ENCODE results near the gene MTHFSD.

The MTHFSD gene

DNA sequence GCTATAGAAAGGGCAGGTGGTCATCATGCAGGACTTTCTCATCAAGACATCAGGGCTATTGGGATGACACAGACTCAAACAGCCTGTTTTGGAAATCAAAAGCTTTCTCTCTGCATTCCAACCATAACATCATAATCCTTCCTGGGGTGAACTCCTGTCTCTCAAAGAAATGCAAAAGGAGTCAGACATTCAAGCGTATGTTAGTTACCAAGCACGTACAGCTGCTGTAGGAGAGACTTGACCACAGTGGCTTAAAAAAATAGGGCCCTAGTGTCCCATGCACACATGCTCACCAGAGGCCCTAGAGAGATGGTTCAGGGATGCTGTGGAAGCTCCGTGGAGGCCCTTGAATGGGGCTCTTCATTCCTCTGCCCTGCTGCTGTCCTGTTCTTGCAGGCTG lies 69.3 kb downstream of the MTHFSD start:
- Histone ChIP-seq H4K12ac (ENCODE audit: low read depth, low read length) (no peak overlapping the region), H3K4me2 (ENCODE audit: low read length) (no peak overlapping the region), H3K9ac (ENCODE audit: low read length) (no peak overlapping the region), H4K91ac (ENCODE audit: low read depth, low read length) (no peak overlapping the region), H3K4me1 (ENCODE audit: control insufficient read depth in 1 of 2, insufficient read depth in 2 of 2, low read length in 2 of 2) (no peaks in the 10 kb centered on the region), H3K4me3 (ENCODE audit: low read depth, low read length) (no peak overlapping the region), H2AK5ac (ENCODE audit: low read length) (no peak overlapping the region), H4K8ac (ENCODE audit: low read depth, low read length) (no peak overlapping the region), H3K36me3 (ENCODE audit: control insufficient read depth in 1 of 2, insufficient read depth in 2 of 2, low read length in 2 of 2) (no peaks in the 10 kb centered on the region), H2BK12ac (ENCODE audit: low read length) (no peak overlapping the region), H3K27me3 (ENCODE audit: insufficient read depth, low read length) (peaks cover 11% of the 10 kb centered on the region), H3K79me1 (ENCODE audit: low read length) (no peaks in the 10 kb centered on the region), H3K4ac (ENCODE audit: low read depth, low read length) (no peak overlapping the region), H3K14ac (ENCODE audit: low read length) (no peak overlapping the region), H2BK5ac (ENCODE audit: low read depth, low read length, poor library complexity) (no peak overlapping the region), H2BK120ac (ENCODE audit: insufficient read depth, low read length, poor library complexity) (no peak overlapping the region), H3K79me2 (ENCODE audit: control insufficient read depth, insufficient read depth, low read length, poor library complexity) (no peaks in the 10 kb centered on the region), H3K23ac (ENCODE audit: low read length) (no peak overlapping the region), H2AFZ (ENCODE audit: insufficient read depth, low read length, poor library complexity) (no peak overlapping the region), H3K27ac (ENCODE audit: low read depth, low read length) (no peak overlapping the region), H3K9me3 (ENCODE audit: insufficient read depth, low read depth, low read length) (peaks cover 10% of the 10 kb centered on the region), H3K18ac (ENCODE audit: low read length) (no peak overlapping the region)
- DNase-seq: no peak
- no CpG with 5 or more reads among the region's 3 CpGs for WGBS (ENCODE audit: extremely low coverage, insufficient coverage, insufficient read length)

DNA sequence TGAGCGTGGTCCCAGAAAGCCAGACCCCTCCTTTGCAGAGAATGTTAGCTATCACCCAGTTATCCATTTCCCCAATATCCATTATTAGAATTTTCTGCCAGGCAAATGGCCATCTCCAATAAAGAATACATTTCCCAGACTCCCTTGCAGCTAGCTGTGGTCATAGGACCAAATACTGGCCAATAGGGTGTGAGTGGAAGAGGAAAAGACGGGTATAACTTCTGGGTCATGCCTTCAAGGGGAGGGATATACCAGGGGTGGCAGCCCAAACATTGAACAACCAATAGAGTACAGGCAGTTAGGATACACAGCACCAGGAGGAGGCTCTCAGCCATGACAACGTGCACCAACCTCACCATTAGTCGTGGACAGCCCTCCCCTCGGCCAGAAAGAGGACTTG lies 70.8 kb downstream of the MTHFSD start:
- Histone ChIP-seq H3K27ac (ENCODE audit: low read depth, low read length) (no peak overlapping the region), H3K4me2 (ENCODE audit: low read length) (no peak overlapping the region), H3K4ac (ENCODE audit: low read depth, low read length) (no peak overlapping the region), H3K9me3 (ENCODE audit: insufficient read depth, low read depth, low read length) (peaks cover 9% of the 10 kb centered on the region), H3K79me1 (ENCODE audit: low read length) (no peaks in the 10 kb centered on the region), H2BK120ac (ENCODE audit: insufficient read depth, low read length, poor library complexity) (no peak overlapping the region), H3K18ac (ENCODE audit: low read length) (no peak overlapping the region), H2AK5ac (ENCODE audit: low read length) (no peak overlapping the region), H3K9ac (ENCODE audit: low read length) (no peak overlapping the region), H3K4me3 (ENCODE audit: low read depth, low read length) (no peak overlapping the region), H3K14ac (ENCODE audit: low read length) (no peak overlapping the region), H4K12ac (ENCODE audit: low read depth, low read length) (no peak overlapping the region), H3K23ac (ENCODE audit: low read length) (no peak overlapping the region), H4K91ac (ENCODE audit: low read depth, low read length) (no peak overlapping the region), H2BK5ac (ENCODE audit: low read depth, low read length, poor library complexity) (no peak overlapping the region), H3K36me3 (ENCODE audit: control insufficient read depth in 1 of 2, insufficient read depth in 2 of 2, low read length in 2 of 2) (no peaks in the 10 kb centered on the region), H3K27me3 (ENCODE audit: insufficient read depth, low read length) (peaks cover 8% of the 10 kb centered on the region), H3K79me2 (ENCODE audit: control insufficient read depth, insufficient read depth, low read length, poor library complexity) (no peaks in the 10 kb centered on the region), H2AFZ (ENCODE audit: insufficient read depth, low read length, poor library complexity) (no peak overlapping the region), H4K8ac (ENCODE audit: low read depth, low read length) (no peak overlapping the region), H2BK12ac (ENCODE audit: low read length) (no peak overlapping the region), H3K4me1 (ENCODE audit: control insufficient read depth in 1 of 2, insufficient read depth in 2 of 2, low read length in 2 of 2) (no peaks in the 10 kb centered on the region)
- no peak for DNase-seq
- WGBS (ENCODE audit: extremely low coverage, insufficient coverage, insufficient read length): no CpG with 5 or more reads among the region's 5 CpGs

DNA sequence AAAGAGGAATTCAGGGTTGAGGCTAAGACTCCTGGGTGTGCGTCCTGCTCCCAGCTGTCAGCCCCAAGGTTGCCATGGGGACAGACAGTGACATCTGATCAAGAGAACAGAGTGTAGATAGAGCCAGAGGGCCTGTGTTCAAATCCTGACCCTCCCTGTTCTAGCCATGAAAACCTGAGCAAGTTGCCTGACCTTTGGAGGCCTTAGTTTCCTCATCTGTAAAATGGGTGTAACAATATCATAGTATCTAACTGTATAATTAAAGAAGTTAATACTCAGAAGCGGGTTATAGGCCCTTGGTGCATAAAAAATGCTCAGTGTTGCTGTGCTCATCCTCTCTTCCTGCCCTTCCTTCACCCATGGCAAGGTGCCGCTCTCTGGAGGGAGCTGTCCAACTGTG lies 73.4 kb downstream of the MTHFSD start:
- Histone ChIP-seq H2BK5ac (ENCODE audit: low read depth, low read length, poor library complexity) (no peak overlapping the region), H3K27ac (ENCODE audit: low read depth, low read length) (no peak overlapping the region), H2AK5ac (ENCODE audit: low read length) (no peak overlapping the region), H3K79me1 (ENCODE audit: low read length) (no peaks in the 10 kb centered on the region), H2AFZ (ENCODE audit: insufficient read depth, low read length, poor library complexity) (no peak overlapping the region), H3K4me3 (ENCODE audit: low read depth, low read length) (no peak overlapping the region), H3K36me3 (ENCODE audit: control insufficient read depth in 1 of 2, insufficient read depth in 2 of 2, low read length in 2 of 2) (no peaks in the 10 kb centered on the region), H2BK12ac (ENCODE audit: low read length) (no peak overlapping the region), H3K23ac (ENCODE audit: low read length) (no peak overlapping the region), H3K9me3 (ENCODE audit: insufficient read depth, low read depth, low read length) (peaks cover 10% of the 10 kb centered on the region), H3K9ac (ENCODE audit: low read length) (no peak overlapping the region), H3K4me1 (ENCODE audit: control insufficient read depth in 1 of 2, insufficient read depth in 2 of 2, low read length in 2 of 2) (no peaks in the 10 kb centered on the region), H4K91ac (ENCODE audit: low read depth, low read length) (no peak overlapping the region), H3K79me2 (ENCODE audit: control insufficient read depth, insufficient read depth, low read length, poor library complexity) (no peaks in the 10 kb centered on the region), H3K4me2 (ENCODE audit: low read length) (no peak overlapping the region), H3K18ac (ENCODE audit: low read length) (no peak overlapping the region), H4K12ac (ENCODE audit: low read depth, low read length) (no peak overlapping the region), H4K8ac (ENCODE audit: low read depth, low read length) (no peak overlapping the region), H3K4ac (ENCODE audit: low read depth, low read length) (no peak overlapping the region), H3K27me3 (ENCODE audit: insufficient read depth, low read length) (no peaks in the 10 kb centered on the region), H2BK120ac (ENCODE audit: insufficient read depth, low read length, poor library complexity) (no peak overlapping the region), H3K14ac (ENCODE audit: low read length) (no peak overlapping the region)
- WGBS (ENCODE audit: extremely low coverage, insufficient coverage, insufficient read length): no CpG with 5 or more reads among the region's 3 CpGs
- no peak for DNase-seq

DNA sequence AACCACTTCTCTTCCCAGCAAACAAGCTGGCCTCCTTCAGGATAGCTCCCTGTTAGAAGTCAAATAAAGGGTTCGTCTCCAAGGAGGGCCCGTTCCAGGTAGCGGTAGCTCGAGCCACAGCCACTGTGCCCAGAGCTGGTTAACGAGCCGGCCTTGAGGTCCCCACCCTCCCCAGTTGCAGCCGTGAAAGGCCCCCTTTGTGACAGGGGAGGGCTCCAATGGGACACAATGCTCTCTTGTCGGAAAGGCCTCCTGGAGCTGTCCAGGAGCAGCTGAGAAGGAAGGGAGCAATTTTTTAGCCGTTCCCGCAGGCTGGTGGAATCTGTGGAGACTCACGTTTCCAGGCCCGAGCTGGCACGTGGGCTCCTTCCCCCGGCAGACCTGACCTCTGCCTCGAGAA lies 74.6 kb downstream of the MTHFSD start:
- Histone ChIP-seq H3K4me3 (ENCODE audit: low read depth, low read length) (no peak overlapping the region), H2BK5ac (ENCODE audit: low read depth, low read length, poor library complexity) (no peak overlapping the region), H3K27ac (ENCODE audit: low read depth, low read length) (no peak overlapping the region), H3K79me1 (ENCODE audit: low read length) (no peaks in the 10 kb centered on the region), H2BK120ac (ENCODE audit: insufficient read depth, low read length, poor library complexity) (no peak overlapping the region), H3K36me3 (ENCODE audit: control insufficient read depth in 1 of 2, insufficient read depth in 2 of 2, low read length in 2 of 2) (no peaks in the 10 kb centered on the region), H3K4me1 (ENCODE audit: control insufficient read depth in 1 of 2, insufficient read depth in 2 of 2, low read length in 2 of 2) (no peaks in the 10 kb centered on the region), H2AK5ac (ENCODE audit: low read length) (no peak overlapping the region), H4K12ac (ENCODE audit: low read depth, low read length) (no peak overlapping the region), H3K79me2 (ENCODE audit: control insufficient read depth, insufficient read depth, low read length, poor library complexity) (no peaks in the 10 kb centered on the region), H3K14ac (ENCODE audit: low read length) (no peak overlapping the region), H4K8ac (ENCODE audit: low read depth, low read length) (no peak overlapping the region), H2BK12ac (ENCODE audit: low read length) (no peak overlapping the region), H2AFZ (ENCODE audit: insufficient read depth, low read length, poor library complexity) (no peak overlapping the region), H4K91ac (ENCODE audit: low read depth, low read length) (no peak overlapping the region), H3K9ac (ENCODE audit: low read length) (no peak overlapping the region), H3K23ac (ENCODE audit: low read length) (no peak overlapping the region), H3K9me3 (ENCODE audit: insufficient read depth, low read depth, low read length) (peaks cover 10% of the 10 kb centered on the region), H3K27me3 (ENCODE audit: insufficient read depth, low read length) (no peaks in the 10 kb centered on the region), H3K4ac (ENCODE audit: low read depth, low read length) (no peak overlapping the region), H3K4me2 (ENCODE audit: low read length) (no peak overlapping the region), H3K18ac (ENCODE audit: low read length) (no peak overlapping the region)
- DNase-seq: no peak
- no CpG with 5 or more reads among the region's 15 CpGs for WGBS (ENCODE audit: extremely low coverage, insufficient coverage, insufficient read length)

Data from trophoblast cell (in vitro differentiated cells and primary cell).